Breast epithelium (tissue), 3 donors: ENCODE measurements around the gene HOXD1.

Source experiments
- CTCF ChIP-seq, 3 donors: fragments of 450-650 bp; IDR thresholded peaks; one replicate each; pipeline ENCODE4 v1.5.1; 2016 to 2017; ENCODE audit warnings: antibody characterized with exemption in 3 of 3, mild to moderate bottlenecking in 3 of 3, moderate library complexity in 3 of 3
- POLR2A ChIP-seq: fragments of 450-650 bp; IDR thresholded peaks from one replicate; pipeline ENCODE4 v1.6.1; 2016; ENCODE audit warnings: antibody characterized with exemption, mild to moderate bottlenecking, moderate library complexity
- POLR2AphosphoS5 ChIP-seq, 3 donors: sonication (generic); formaldehyde crosslinking; IDR thresholded peaks; one replicate each; pipeline ENCODE4 v1.6.1; 2017; ENCODE audit warnings: antibody characterized with exemption in 3 of 3

GRCh38 chr2:176161825-176162626 lies 26.4 kb upstream of the HOXD1 start:
- no peak for TF ChIP-seq CTCF (IDR thresholded peaks at IDR 0.05)
- no peak for TF ChIP-seq POLR2AphosphoS5 (IDR thresholded peaks at IDR 0.05)
- no peak for TF ChIP-seq POLR2A
